ENCODE data around the gene GRP. TPM values are rescaled to one million over a fixed set of nuclear protein-coding genes. Genes with fewer than 3 reads are reported as not detected.
"Not testable (repeated sequence)": the region's sequence is repeated elsewhere in the genome, so short reads cannot be mapped to it uniquely, and the experiment has no call there.

The GRP gene
- total RNA-seq, 1 donor from 2014 or later: not detected

GRCh38 chr18:59222341-59222740 is 2.4 kb downstream of the GRP start:
- intact Hi-C loops (cut with DNase I): no loop called here
- no peak for DNase-seq (ENCODE audit: low spot score)

- DNase-seq (ENCODE audit: low spot score): no peak
- intact Hi-C loops (cut with DNase I): no loop called here
These were observed 8.4 kb downstream of the GRP start for GRCh38 chr18:59228351-59228750.

GRCh38 chr18:59229191-59229590 is 9.2 kb downstream of the GRP start:
- intact Hi-C loops (cut with DNase I): no loop called here
- no peak for DNase-seq (ENCODE audit: low spot score)

- intact Hi-C loops (cut with DNase I): no loop called here
These were observed 9.9 kb downstream of the GRP start for GRCh38 chr18:59229701-59230443.

GRCh38 chr18:59231114-59231513 is 11.2 kb downstream of the GRP start:
- no peak for DNase-seq (ENCODE audit: low spot score)
- intact Hi-C loops (cut with DNase I): no loop called here

More at GRCh38 chr18:59229701-59230443, 9.9 kb downstream of the GRP start:
- no peak for DNase-seq (ENCODE audit: low spot score)

- intact Hi-C loops (cut with DNase I): no loop called here
- DNase-seq (ENCODE audit: low spot score): no peak
These were observed 11.9 kb downstream of the GRP start for GRCh38 chr18:59231877-59232276.

GRCh38 chr18:59232309-59233016 is 12.5 kb downstream of the GRP start:
- intact Hi-C loops (cut with DNase I): no loop called here
- no peak for DNase-seq (ENCODE audit: low spot score)

GRCh38 chr18:59233017-59233410 is 13.1 kb downstream of the GRP start:
- intact Hi-C loops (cut with DNase I): no loop called here
- no peak for DNase-seq (ENCODE audit: low spot score)

GRCh38 chr18:59238385-59238784 is 18.4 kb downstream of the GRP start:
- no peak for DNase-seq (ENCODE audit: low spot score)
- intact Hi-C loops (cut with DNase I): no loop called here

GRCh38 chr18:59239642-59240041 is 19.7 kb downstream of the GRP start:
- no peak for DNase-seq (ENCODE audit: low spot score)
- intact Hi-C loops (cut with DNase I): no loop called here

GRCh38 chr18:59242906-59243305 is 22.9 kb downstream of the GRP start:
- intact Hi-C loops (cut with DNase I): no loop called here
- no peak for DNase-seq (ENCODE audit: low spot score)

- no peak for DNase-seq (ENCODE audit: low spot score)
- intact Hi-C loops (cut with DNase I): loop anchor here (5.0 kb wide), 1 partner anchor 156 kb away; no protein-coding TSS in a partner anchor
These were observed 26.8 kb downstream of the GRP start for GRCh38 chr18:59246796-59247195.

- intact Hi-C loops (cut with DNase I): loop anchor here (5.0 kb wide), 1 partner anchor 153 kb away; no protein-coding TSS in a partner anchor
These were observed 29.3 kb downstream of the GRP start for GRCh38 chr18:59249199-59249774.

GRCh38 chr18:59255491-59255890 is 35.5 kb downstream of the GRP start:
- intact Hi-C loops (cut with DNase I); DNase-seq (ENCODE audit: low spot score): not testable (repeated sequence)

More at GRCh38 chr18:59249199-59249774, 29.3 kb downstream of the GRP start:
- no peak for DNase-seq (ENCODE audit: low spot score)

- DNase-seq (ENCODE audit: low spot score); intact Hi-C loops (cut with DNase I): not testable (repeated sequence)
These were observed 41.9 kb downstream of the GRP start for GRCh38 chr18:59261842-59262241.

GRCh38 chr18:59262243-59262642 is 42.3 kb downstream of the GRP start:
- intact Hi-C loops (cut with DNase I); DNase-seq (ENCODE audit: low spot score): not testable (repeated sequence)

GRCh38 chr18:59263661-59264060 is 43.7 kb downstream of the GRP start:
- intact Hi-C loops (cut with DNase I): no loop called here
- DNase-seq (ENCODE audit: low spot score): no peak

- intact Hi-C loops (cut with DNase I): no loop called here
- DNase-seq (ENCODE audit: low spot score): no peak
These were observed 44.2 kb downstream of the GRP start for GRCh38 chr18:59264121-59264571.

- no peak for DNase-seq (ENCODE audit: low spot score)
- intact Hi-C loops (cut with DNase I): no loop called here
These were observed 44.8 kb downstream of the GRP start for GRCh38 chr18:59264651-59265245.

Measured in cardiac septum (tissue), 1 donor.